GDM1 (cell line): ENCODE results near the gene WNT5A.

Source experiments
- DNase-seq: peaks from one replicate; lab custom pipeline; 2025; lab: John Stamatoyannopoulos, UW

Gene WNT5A

DNA sequence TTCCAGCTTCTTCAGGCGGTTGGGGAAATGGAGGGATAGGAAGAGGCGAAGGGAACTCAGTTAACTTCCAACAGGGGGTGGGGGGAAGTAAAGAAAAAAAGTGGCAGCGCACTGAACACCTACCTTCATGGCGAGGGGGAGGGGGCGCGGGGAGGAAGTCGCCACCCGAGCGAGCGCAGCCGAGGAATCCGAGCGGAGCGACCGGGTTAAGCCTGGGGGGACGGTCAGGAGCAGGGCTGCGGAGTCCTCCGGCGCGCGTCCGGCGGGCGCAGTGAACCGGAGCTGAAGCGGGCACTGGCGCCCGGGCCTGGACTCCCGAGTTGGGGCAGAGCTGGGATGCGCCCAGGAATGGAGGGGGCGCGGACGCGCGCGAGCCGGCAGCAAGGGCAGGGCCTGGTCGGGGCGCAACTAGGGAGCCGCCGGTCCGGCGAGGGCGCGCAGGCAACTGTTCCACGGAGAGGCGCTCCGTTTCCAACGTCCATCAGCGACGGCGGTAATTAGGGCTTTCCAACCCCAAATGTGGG, at the start of gene WNT5A:
Gene WNT5A, minus strand, starts transcription at position 450 of the 524 bp plus-strand sequence. Its CDS starts 321 bp downstream, at position 129.
- DNase-seq: no peak

DNA sequence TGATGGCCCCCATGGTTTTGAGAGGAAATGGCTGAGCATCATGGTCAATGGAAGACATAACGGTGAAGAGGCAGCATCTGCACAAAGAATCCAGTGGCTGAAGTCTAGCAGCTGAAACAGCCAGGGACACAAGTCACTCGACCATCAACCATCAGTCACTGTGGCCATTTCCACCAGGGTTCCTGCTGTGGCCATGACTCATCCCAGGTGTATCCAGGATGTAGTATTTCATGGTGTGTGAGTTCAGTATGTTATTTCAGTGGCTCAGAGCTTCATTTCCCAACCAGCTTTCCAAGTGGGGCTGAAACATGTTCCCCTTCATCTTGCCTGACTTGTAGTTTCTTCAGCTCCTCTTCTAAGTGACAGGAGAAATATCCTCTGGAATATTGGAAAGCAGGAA, 47.8 kb upstream of the WNT5A start:
- no peak for DNase-seq

GRCh38 chr3:55532806-55533205, 45.7 kb upstream of the WNT5A start:
- no peak for DNase-seq

- DNase-seq: no peak
Observed at GRCh38 chr3:55531321-55531720, 44.2 kb upstream of the WNT5A start.

DNA sequence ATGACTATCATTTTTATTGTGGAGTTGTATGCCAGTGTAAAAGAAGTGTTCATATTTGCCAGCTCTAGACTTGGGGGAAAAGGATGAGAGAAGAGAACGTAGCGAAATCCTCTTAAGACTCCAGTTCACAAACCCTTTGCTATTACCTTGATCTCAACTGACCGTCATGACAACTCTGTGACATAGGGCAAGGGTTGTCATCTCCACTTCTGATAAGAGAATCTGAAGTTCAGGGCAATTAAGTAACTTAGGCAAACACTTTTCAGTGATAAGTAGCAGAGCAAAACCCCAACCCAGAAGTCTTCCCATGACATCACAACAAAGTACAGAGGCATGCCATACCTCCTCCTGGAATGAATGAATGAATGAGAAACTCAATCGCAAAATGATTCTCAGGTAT, 40.3 kb upstream of the WNT5A start:
- no peak for DNase-seq

GRCh38 chr3:55526332-55527030, 39.4 kb upstream of the WNT5A start:
- DNase-seq: no peak

DNA sequence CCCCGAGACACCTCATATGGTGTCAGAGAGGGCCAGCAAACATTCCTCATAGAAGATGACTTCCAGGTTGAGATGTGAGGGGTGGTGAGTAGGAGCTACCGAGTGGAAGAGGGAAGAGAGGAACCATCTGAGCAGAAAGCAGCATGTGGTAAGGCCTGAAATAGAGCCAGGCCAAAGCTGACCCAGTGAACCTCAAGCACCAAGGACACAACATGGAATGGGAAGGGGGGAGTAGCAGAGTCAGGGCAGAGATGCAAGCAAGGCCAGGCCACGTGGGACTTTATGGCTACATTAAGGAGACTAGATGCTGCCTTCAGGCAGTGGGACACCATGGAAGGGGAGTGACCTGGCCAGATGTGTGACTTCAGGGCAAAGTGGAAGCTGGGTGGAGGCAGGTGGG, 38.3 kb upstream of the WNT5A start:
- DNase-seq: no peak

DNA sequence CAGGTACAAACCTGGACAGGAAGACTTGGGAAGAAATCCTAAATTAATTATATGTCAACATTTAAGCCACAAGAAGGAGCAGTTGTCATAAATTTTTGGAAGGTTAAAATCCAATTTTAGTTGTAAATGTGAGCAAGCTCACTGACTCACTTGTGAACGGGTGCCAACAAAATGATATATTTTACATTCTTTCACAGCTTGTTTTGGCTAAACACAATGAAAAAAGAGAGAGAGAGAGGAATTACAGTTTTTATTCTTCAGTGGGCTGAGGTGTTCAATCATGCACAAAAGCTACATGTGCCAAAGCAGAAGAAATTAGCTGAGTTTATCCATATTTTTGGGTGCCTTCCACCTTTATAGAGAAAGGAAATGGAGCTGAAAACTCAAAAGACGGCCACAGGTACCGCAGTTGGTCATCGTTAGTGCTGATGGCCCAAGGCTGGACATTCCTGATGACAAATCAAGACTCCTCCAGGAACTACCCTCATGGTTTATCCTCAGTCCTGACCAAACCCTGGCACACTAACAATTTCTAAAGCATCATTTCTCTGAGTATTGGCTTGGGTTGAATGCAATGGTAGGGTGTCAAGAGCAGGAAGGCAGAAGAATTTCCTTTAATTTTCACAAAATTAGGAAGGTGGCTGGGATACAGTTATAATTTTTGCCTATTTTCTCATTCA, 37.6 kb upstream of the WNT5A start:
- DNase-seq: no peak

GRCh38 chr3:55523471-55523870, 36.4 kb upstream of the WNT5A start:
- DNase-seq: no peak

DNA sequence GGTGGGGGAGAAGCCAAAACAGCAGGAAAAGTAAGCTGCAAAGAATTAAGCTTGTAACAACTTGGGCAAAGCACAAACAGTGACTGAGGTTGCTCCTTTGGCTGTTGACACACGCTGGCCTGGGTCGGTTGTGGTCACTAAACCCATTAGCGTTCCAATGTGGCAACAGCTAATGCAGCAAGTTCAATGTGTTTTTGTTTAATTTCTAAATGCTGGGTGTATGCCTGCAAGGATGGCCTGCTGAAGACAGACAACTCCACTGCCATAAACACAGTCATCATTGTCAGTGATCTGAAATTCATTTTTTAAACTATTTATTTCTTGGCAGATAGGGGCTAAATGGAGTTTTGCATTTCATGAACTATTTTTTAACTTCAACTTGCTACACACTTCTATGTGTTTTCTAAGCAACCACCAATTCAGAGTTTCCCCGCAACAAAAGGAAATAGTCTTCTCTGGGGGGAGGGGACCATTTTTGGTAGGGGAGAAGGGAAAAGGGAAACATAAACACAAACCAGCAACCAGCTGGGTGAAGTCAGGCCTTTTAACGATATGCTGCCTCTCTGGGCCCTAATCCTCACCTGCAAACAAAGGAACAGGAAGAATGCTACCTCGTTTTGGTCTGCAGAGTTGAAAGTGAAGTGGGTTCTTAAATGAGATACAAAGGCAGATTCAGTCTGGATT, 34.8 kb upstream of the WNT5A start:
- no peak for DNase-seq

- DNase-seq: no peak
Observed at GRCh38 chr3:55521064-55521737, 34.1 kb upstream of the WNT5A start.

GRCh38 chr3:55519019-55519418, 31.9 kb upstream of the WNT5A start:
- DNase-seq: no peak

- DNase-seq: no peak
Observed at GRCh38 chr3:55518451-55518850, 31.3 kb upstream of the WNT5A start.

DNA sequence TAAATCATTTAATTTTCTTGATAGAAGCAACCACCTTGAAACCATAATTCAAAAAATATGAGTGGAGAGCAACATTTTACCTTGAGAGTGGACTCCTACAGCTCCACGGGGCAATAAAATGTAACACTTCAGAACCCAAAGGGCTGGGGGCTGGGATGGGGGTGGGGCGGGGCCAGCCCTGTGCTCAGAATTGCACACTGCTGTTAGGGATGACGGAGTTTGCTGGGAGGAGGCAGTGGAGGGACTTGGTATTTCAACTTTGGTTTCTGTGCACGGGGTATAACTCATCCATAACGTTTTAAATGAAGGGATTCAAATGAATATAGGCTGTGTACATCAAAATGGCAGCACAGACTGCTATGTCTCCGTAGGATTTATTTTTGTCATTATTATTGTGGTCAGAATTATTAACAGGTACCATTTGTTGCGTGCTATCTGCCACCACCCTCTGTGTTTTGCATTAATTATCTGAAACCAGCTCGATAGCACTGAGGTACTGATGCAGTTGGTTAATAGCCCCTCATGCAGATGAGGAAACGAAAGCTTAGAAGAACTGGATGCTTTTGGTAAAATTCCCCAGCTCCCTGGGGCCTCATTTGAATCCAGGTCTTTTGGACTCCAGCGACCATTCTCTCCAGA, 29.4 kb upstream of the WNT5A start:
- DNase-seq: no peak

GRCh38 chr3:55515550-55516246, 28.6 kb upstream of the WNT5A start:
- DNase-seq: no peak

DNA sequence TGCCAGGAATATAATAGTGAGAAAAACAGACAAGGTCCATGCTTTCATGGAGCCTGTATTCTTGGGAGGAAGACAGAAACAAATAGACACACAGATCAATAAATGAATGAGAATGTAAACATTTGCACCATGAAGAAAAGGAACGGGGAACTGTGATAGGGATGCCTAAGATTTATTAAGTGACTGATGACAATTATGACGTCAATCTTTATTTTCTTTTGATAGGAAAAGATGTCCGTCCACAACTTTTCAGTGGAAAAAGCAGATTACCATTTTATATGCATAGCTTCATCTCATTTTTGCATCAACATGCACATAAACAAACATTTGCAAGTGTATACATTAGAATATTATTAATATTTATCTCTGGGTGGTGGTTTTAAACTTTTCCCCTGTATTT, 27.9 kb upstream of the WNT5A start:
- DNase-seq: no peak

DNA sequence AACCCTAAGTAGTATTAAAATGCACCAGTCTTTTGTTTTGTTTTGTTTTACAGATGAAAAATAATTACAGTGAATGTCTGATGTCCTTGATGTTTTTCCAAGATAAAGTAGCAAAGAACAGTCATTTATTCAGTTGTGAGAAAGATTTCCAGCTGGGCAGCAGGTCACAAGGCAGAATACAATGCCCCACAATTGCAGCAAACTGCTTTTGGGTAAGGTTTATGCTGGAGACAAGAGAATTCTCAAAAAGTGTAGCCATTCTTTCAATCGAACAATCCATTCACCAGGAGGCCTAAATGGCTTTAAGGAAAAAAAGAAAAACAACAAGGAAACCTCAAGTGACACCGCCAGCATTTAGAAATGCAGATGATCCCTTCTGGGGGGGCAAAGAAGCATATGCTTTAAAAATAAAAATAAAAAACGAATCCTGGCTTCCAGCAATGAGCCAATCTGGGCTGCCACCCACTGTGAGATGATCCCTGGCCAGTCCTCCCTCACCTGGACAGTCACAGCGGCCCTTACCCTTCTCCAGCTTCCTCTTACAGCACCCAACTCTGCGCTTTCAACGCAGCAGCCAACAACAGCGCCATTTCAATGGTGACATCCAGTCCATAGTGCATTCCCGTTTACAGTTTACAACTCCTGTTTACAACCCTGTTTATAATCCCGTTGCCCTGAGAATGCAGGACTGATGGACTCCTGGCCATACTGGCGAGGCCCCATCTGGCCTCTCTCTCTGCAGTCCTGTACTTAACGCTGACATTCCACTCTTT, 25.7 kb upstream of the WNT5A start:
- DNase-seq: no peak

- no peak for DNase-seq
Observed at GRCh38 chr3:55511895-55512570, 24.9 kb upstream of the WNT5A start.

DNA sequence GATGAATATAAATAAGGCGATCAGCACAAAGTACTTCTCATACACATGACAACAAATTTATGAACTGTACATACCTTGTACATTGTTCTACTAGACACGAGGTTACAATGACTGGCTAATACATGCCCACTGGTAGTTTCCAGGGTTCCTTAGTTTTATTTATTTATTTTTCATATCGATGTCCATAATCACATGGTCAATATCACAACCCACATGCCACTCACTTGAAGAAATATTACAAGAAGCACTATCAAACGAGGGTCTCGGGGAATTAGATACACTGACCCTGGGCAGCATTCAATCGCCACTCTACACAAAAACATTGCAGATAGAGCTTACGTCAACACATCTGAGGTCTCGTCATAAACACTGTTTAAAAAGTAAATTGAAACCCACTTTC, 21.2 kb upstream of the WNT5A start:
- DNase-seq: no peak

GRCh38 chr3:55507808-55508207, 20.7 kb upstream of the WNT5A start:
- no peak for DNase-seq
